Measurements from ENCODE around the gene NFILZ. TPM values are rescaled to one million over a fixed set of nuclear protein-coding genes. Genes with fewer than 3 reads are reported as not detected.

The NFILZ gene
- polyA plus RNA-seq, 3 donors = not detected

DNA sequence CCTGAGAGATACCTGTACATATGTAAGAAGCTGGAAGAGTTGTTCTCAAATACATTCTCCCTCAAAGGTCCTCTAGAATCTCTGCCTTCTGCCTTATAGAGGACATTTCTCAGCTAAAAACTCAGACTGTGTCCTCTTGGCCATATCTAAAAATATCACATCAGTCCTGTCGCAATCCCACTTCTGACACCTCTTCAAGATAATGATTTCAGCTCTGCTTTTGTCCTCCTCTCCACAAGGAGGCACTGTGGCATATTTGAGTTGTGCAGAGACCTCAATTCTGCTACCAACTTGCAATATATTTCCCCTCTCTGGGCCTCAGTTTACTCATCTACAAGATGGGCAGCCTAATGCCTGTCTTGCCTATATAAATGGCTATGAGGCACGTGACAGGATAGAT lies 36.5 kb upstream of the NFILZ start:
- no peak overlapping the region for H3K9ac ChIP-seq (ENCODE audit: insufficient read depth, low read length, poor library complexity, severe bottlenecking)
- H3K79me2 ChIP-seq (ENCODE audit: insufficient read depth, low read length) = no peaks in the 10 kb centered on the region
- intact Hi-C loops (cut with micrococcal nuclease) = no loop called here
- Mint-ChIP-seq H3K4me3 (peak overlapping the region in 1 of 2 donors; percentile 57), H3K27ac (no peak overlapping the region), H3K36me3 (peaks cover 4 to 10% of the 10 kb centered on the region in 2 donors), H3K4me1 (peaks cover 15% of the 10 kb centered on the region), H3K27me3 (ENCODE audit: low read depth in 3 of 3) (peaks cover 28 to 39% (median 33%) of the 10 kb centered on the region in 3 donors), H3K9me3 (peaks cover 22 to 38% (median 33%) of the 10 kb centered on the region in 7 donors)
- 92% methylated on average over 1 of the region's 2 CpGs for WGBS (ENCODE audit: insufficient coverage)
- H3K4me2 ChIP-seq (replicated peaks; ENCODE audit: extremely low read depth, low read length, poor library complexity, severe bottlenecking) = no peak overlapping the region
- TF ChIP-seq CTCF (IDR thresholded peaks at IDR 0.05) = no peak
- H3K27ac ChIP-seq (ENCODE audit: low read depth in 1 of 2, low read length in 2 of 2) = no peak overlapping the region
- peaks cover 15% of the 10 kb centered on the region in 2 donors for H3K4me1 ChIP-seq (ENCODE audit: control insufficient read depth in 1 of 2, insufficient read depth in 2 of 2, low read length in 2 of 2)
- peaks cover 4 to 31% of the 10 kb centered on the region in 2 donors for H3K27me3 ChIP-seq (ENCODE audit: control insufficient read depth in 2 of 2, insufficient read depth in 2 of 2, low read length in 2 of 2)
- no peak overlapping the region for H3K4me3 ChIP-seq (replicated peaks in 1 of 3; ENCODE audit: low read depth in 2 of 3, low read length in 3 of 3)
- H4K20me1 ChIP-seq (ENCODE audit: insufficient read depth, low read length) = no peaks in the 10 kb centered on the region
- no peak for DNase-seq
- no peak overlapping the region for H2AFZ ChIP-seq (ENCODE audit: insufficient read depth, low read depth, low read length, poor library complexity, severe bottlenecking)
- peaks cover 26 to 43% of the 10 kb centered on the region in 2 donors for H3K9me3 ChIP-seq (replicated peaks in 1 of 2; ENCODE audit: control insufficient read depth in 1 of 2, insufficient read depth in 1 of 2, low read length in 2 of 2)
- no peaks in the 10 kb centered on the region for H3K36me3 ChIP-seq (replicated peaks in 1 of 2; ENCODE audit: control insufficient read depth in 1 of 2, insufficient read depth in 2 of 2, low read length in 2 of 2)

- Mint-ChIP-seq H3K27ac (no peak overlapping the region), H3K4me3 (no peak overlapping the region), H3K9me3 (peaks cover 22 to 39% (median 34%) of the 10 kb centered on the region in 7 donors), H3K36me3 (peaks cover 4 to 10% of the 10 kb centered on the region in 2 donors), H3K27me3 (ENCODE audit: low read depth in 3 of 3) (peaks cover 29 to 36% (median 31%) of the 10 kb centered on the region in 3 donors), H3K4me1 (peaks cover 15% of the 10 kb centered on the region)
- intact Hi-C loops (cut with micrococcal nuclease) = no loop called here
- Histone ChIP-seq H3K9me3 (replicated peaks in 1 of 2; ENCODE audit: control insufficient read depth in 1 of 2, insufficient read depth in 1 of 2, low read length in 2 of 2) (peaks cover 26 to 43% of the 10 kb centered on the region in 2 donors), H2AFZ (ENCODE audit: insufficient read depth, low read depth, low read length, poor library complexity, severe bottlenecking) (no peak overlapping the region), H3K36me3 (replicated peaks in 1 of 2; ENCODE audit: control insufficient read depth in 1 of 2, insufficient read depth in 2 of 2, low read length in 2 of 2) (no peaks in the 10 kb centered on the region), H3K4me2 (replicated peaks; ENCODE audit: extremely low read depth, low read length, poor library complexity, severe bottlenecking) (no peak overlapping the region), H3K4me1 (ENCODE audit: control insufficient read depth in 1 of 2, insufficient read depth in 2 of 2, low read length in 2 of 2) (peaks cover 15% of the 10 kb centered on the region in 2 donors), H3K9ac (ENCODE audit: insufficient read depth, low read length, poor library complexity, severe bottlenecking) (no peak overlapping the region), H4K20me1 (ENCODE audit: insufficient read depth, low read length) (no peaks in the 10 kb centered on the region), H3K79me2 (ENCODE audit: insufficient read depth, low read length) (no peaks in the 10 kb centered on the region), H3K4me3 (replicated peaks in 1 of 3; ENCODE audit: low read depth in 2 of 3, low read length in 3 of 3) (no peak overlapping the region), H3K27me3 (ENCODE audit: control insufficient read depth in 2 of 2, insufficient read depth in 2 of 2, low read length in 2 of 2) (peaks cover 4 to 31% of the 10 kb centered on the region in 2 donors), H3K27ac (ENCODE audit: low read depth in 1 of 2, low read length in 2 of 2) (no peak overlapping the region)
- WGBS (ENCODE audit: insufficient coverage) = 92% methylated on average over 12 of the region's 15 CpGs
- TF ChIP-seq CTCF (IDR thresholded peaks at IDR 0.05) = no peak
- no peak for DNase-seq
Measured at GRCh38 chr19:8595651-8596050, 34.8 kb upstream of the NFILZ start.
